Neural cell (in vitro differentiated cells): ENCODE results near the gene ZBTB7B. TPM values are rescaled to one million over a fixed set of nuclear protein-coding genes. Genes with fewer than 3 reads are reported as not detected.

Experiments used
- H2AFZ ChIP-seq: fragments of 200-600, 300-800 bp; sonication (generic), shearing (Covaris generic); 2 replicates; pipeline ENCODE4 v1.6.0; 2014; ENCODE audit warnings: low read depth, mild to moderate bottlenecking, antibody characterized with exemption, low read length, moderate library complexity
- H3F3A ChIP-seq: fragments of 200-600 bp; shearing (Covaris generic); 2 replicates; pipeline ENCODE4 v1.6.1; 2016; ENCODE audit warnings: mild to moderate bottlenecking, moderate library complexity, mixed read lengths, antibody characterized with exemption, low read length; ENCODE audit not compliant: insufficient read depth, poor library complexity, severe bottlenecking
- H3K27ac ChIP-seq: fragments of 200-600, 300-800 bp; sonication (generic), shearing (Covaris generic); 2 replicates; pipeline ENCODE4 v1.5.1; 2014; ENCODE audit warnings: mild to moderate bottlenecking, low read length, moderate library complexity
- H3K27me3 ChIP-seq: fragments of 300-800, 200-600 bp; sonication (generic), shearing (Covaris generic); 2 replicates; pipeline ENCODE4 v1.6.0; 2014; ENCODE audit warnings: mild to moderate bottlenecking, low read depth, low read length, moderate library complexity; ENCODE audit not compliant: insufficient read depth
- H3K36me3 ChIP-seq: fragments of 300-800, 200-600 bp; sonication (generic), shearing (Covaris generic); 2 replicates; pipeline ENCODE4 v1.5.1; 2014; ENCODE audit warnings: mild to moderate bottlenecking, antibody characterized with exemption, low read length, moderate library complexity; ENCODE audit not compliant: insufficient read depth
- H3K4me2 ChIP-seq: fragments of 300-800, 200-600 bp; sonication (generic), shearing (Covaris generic); 2 replicates; pipeline ENCODE4 v1.6.0; 2014; ENCODE audit warnings: mild to moderate bottlenecking, low read length
- H3K4me3 ChIP-seq: fragments of 300-800, 200-600 bp; sonication (generic), shearing (Covaris generic); 2 replicates; pipeline ENCODE4 v1.5.1; 2014; ENCODE audit warnings: mild to moderate bottlenecking, low read length, moderate library complexity
- H3K79me2 ChIP-seq: fragments of 200-600 bp; shearing (Covaris generic); replicated peaks from 2 replicates; pipeline ENCODE4 v1.6.0; 2014; ENCODE audit warnings: mild to moderate bottlenecking, low read length, moderate library complexity; ENCODE audit not compliant: insufficient read depth
- H3K9ac ChIP-seq: fragments of 300-800, 200-600 bp; sonication (generic), shearing (Covaris generic); 2 replicates; pipeline ENCODE4 v1.6.1; 2016; ENCODE audit warnings: mild to moderate bottlenecking, low read length, mixed read lengths
- H3K9me2 ChIP-seq: fragments of 200-600 bp; shearing (Covaris generic); 2 replicates; pipeline ENCODE4 v1.6.1; 2016; ENCODE audit warnings: mild to moderate bottlenecking, low read length, mixed read lengths; ENCODE audit not compliant: insufficient read depth
- H3K9me3 ChIP-seq: fragments of 200-600, 300-800 bp; sonication (generic), shearing (Covaris generic); 2 replicates; pipeline ENCODE4 v1.6.1; 2016; ENCODE audit warnings: mild to moderate bottlenecking, mixed run types, low read length, moderate library complexity, mixed read lengths
- H4K20me1 ChIP-seq: fragments of 200-600 bp; shearing (Covaris generic); 2 replicates; pipeline ENCODE4 v1.6.1; 2016; ENCODE audit warnings: mild to moderate bottlenecking, mixed run types; ENCODE audit not compliant: insufficient read depth
- CTCF ChIP-seq: fragments of 450-650 bp; IDR thresholded peaks from 2 replicates; pipeline ENCODE4 v1.5.1; 2014; ENCODE audit warnings: antibody characterized with exemption, mild to moderate bottlenecking, moderate library complexity; ENCODE audit not compliant: poor library complexity, severe bottlenecking
- EP300 ChIP-seq: fragments of 450-650 bp; conservative IDR thresholded peaks from 2 replicates; pipeline ENCODE4 v1.6.1; 2014; ENCODE audit warnings: antibody characterized with exemption, mild to moderate bottlenecking, moderate library complexity; ENCODE audit not compliant: poor library complexity, severe bottlenecking
- EZH2 ChIP-seq: fragments of 200-600, 300-800 bp; shearing (Covaris generic), sonication (generic); IDR thresholded peaks from 2 replicates; pipeline ENCODE4 v1.6.1; 2014; ENCODE audit warnings: antibody characterized with exemption, low read length, borderline replicate concordance, mild to moderate bottlenecking; ENCODE audit not compliant: insufficient read depth, poor library complexity, severe bottlenecking
- MXI1 ChIP-seq: fragments of 450-650 bp; conservative IDR thresholded peaks from 2 replicates; pipeline ENCODE4 v1.6.1; 2014; ENCODE audit warnings: antibody characterized with exemption, mild to moderate bottlenecking; ENCODE audit not compliant: poor library complexity, severe bottlenecking
- POLR2AphosphoS5 ChIP-seq: IDR thresholded peaks from 2 replicates; pipeline ENCODE4 v1.6.1; 2012
- RAD21 ChIP-seq: fragments of 450-650 bp; conservative IDR thresholded peaks from 2 replicates; pipeline ENCODE4 v1.6.1; 2014; ENCODE audit warnings: antibody characterized with exemption, mild to moderate bottlenecking, moderate library complexity
- REST ChIP-seq: IDR thresholded peaks from 2 replicates; pipeline ENCODE4 v1.6.1; 2012; ENCODE audit warnings: borderline replicate concordance
- SMC3 ChIP-seq: fragments of 450-650 bp; conservative IDR thresholded peaks from 2 replicates; pipeline ENCODE4 v1.6.1; 2014; ENCODE audit warnings: antibody characterized with exemption, mild to moderate bottlenecking, moderate library complexity; ENCODE audit not compliant: poor library complexity
- TAF1 ChIP-seq: IDR thresholded peaks from 2 replicates; pipeline ENCODE4 v1.6.1; 2012; ENCODE audit warnings: low read depth
- polyA plus RNA-seq: library from polyadenylated mRNA; depleted of rRNA; stranded (reverse); fragments of >200 nt; gene quantifications from 2 replicates; pipeline ENCODE4 v1.2.3, GENCODE V29; 2014

Gene ZBTB7B
- polyA plus RNA-seq, 1 donor from 2014 or later = 0.54 TPM

GRCh38 chr1:154963643-154964042 lies 39.0 kb upstream of the ZBTB7B start:
- no peaks in the 10 kb centered on the region for H3K27me3 ChIP-seq
- H3K4me3 ChIP-seq = no peak overlapping the region
- H3K27ac ChIP-seq = no peak overlapping the region
- H3K9me2 ChIP-seq = no peaks in the 10 kb centered on the region
- no peak overlapping the region for H3K9ac ChIP-seq
- no peak overlapping the region for H2AFZ ChIP-seq
- TF ChIP-seq REST (no peak), MXI1 (no peak), EP300 (no peak), CTCF (no peak), EZH2 (no peak), TAF1 (no peak), POLR2AphosphoS5 (no peak)
- H3F3A ChIP-seq = no peaks in the 10 kb centered on the region
- no peaks in the 10 kb centered on the region for H3K36me3 ChIP-seq
- no peaks in the 10 kb centered on the region for H4K20me1 ChIP-seq
- H3K4me2 ChIP-seq = no peak overlapping the region
- H3K9me3 ChIP-seq = no peaks in the 10 kb centered on the region
- peaks cover 24% of the 10 kb centered on the region for H3K79me2 ChIP-seq

- TF ChIP-seq SMC3 (no peak), EZH2 (no peak), CTCF (no peak), POLR2AphosphoS5 (no peak), RAD21 (no peak), MXI1 (no peak), EP300 (no peak), REST (no peak), TAF1 (no peak)
- H3K9me3 ChIP-seq = no peaks in the 10 kb centered on the region
- no peaks in the 10 kb centered on the region for H3K27me3 ChIP-seq
- H3K9ac ChIP-seq = no peak overlapping the region
- H4K20me1 ChIP-seq = no peaks in the 10 kb centered on the region
- no peaks in the 10 kb centered on the region for H3F3A ChIP-seq
- no peaks in the 10 kb centered on the region for H3K9me2 ChIP-seq
- H3K79me2 ChIP-seq = peaks cover 24% of the 10 kb centered on the region
- no peaks in the 10 kb centered on the region for H3K36me3 ChIP-seq
- H3K27ac ChIP-seq = no peak overlapping the region
- H3K4me3 ChIP-seq = no peak overlapping the region
- no peak overlapping the region for H2AFZ ChIP-seq
- H3K4me2 ChIP-seq = no peak overlapping the region
These were observed 38.2 kb upstream of the ZBTB7B start for GRCh38 chr1:154964359-154964758.
